ENCODE data around the gene HSPB7. TPM values are rescaled to one million over a fixed set of nuclear protein-coding genes. Genes with fewer than 3 reads are reported as not detected.

The HSPB7 gene
- total and polyA plus RNA-seq, 2 of the 8 experiments (the other 6 are each of a cell fraction or from before 2014, with no cell fraction given) = not detected

DNA sequence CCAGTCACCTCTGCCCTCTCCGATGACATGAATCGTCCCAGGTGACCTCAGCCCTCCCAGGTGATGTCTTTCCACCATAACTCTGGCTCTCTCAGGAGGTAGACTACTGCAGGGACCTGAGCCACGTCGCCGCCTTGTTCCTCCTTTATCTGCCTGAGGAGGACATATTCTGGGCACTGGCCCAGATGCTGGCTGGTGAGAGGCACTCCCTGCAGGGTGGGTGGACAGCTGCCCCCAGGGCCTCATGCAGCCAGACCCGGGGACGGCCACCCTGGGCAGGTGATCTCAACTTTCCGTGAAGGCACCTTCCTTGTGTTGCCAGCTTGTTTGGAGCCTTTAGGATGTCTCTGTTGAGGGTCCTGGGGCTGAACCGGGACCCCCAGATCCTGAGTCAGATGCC is 28.1 kb downstream of the HSPB7 start:
- H3K18ac ChIP-seq (ENCODE audit: extremely low read depth, low read length) = no peak overlapping the region
- no peak overlapping the region for H3K27ac ChIP-seq (ENCODE audit: low read depth, low read length)
- no peak overlapping the region for H2BK15ac ChIP-seq (ENCODE audit: low read length)
- no peak overlapping the region for H3K9ac ChIP-seq (replicated peaks in 1 of 4; ENCODE audit: extremely low read depth in 1 of 4, low read depth in 3 of 4, low read length in 3 of 4)
- no peaks in the 10 kb centered on the region for H3K79me2 ChIP-seq (ENCODE audit: control insufficient read depth in 1 of 2, insufficient read depth in 2 of 2, low read length in 2 of 2)
- no peak overlapping the region for H2AFZ ChIP-seq (ENCODE audit: low read length)
- H3K79me1 ChIP-seq (ENCODE audit: low read depth, low read length) = no peaks in the 10 kb centered on the region
- no peaks in the 10 kb centered on the region for H3K4me1 ChIP-seq (replicated peaks in 1 of 4; ENCODE audit: control insufficient read depth in 3 of 4, insufficient read depth in 4 of 4, low read length in 3 of 4)
- H3K9me3 ChIP-seq (ENCODE audit: insufficient read depth in 2 of 2, low read depth in 1 of 2, low read length in 1 of 2) = no peaks in the 10 kb centered on the region
- no peak overlapping the region for H2BK5ac ChIP-seq (ENCODE audit: low read depth, low read length)
- no peak overlapping the region for H3K4me3 ChIP-seq (ENCODE audit: extremely low read depth in 1 of 4, insufficient read depth in 2 of 4, low read depth in 3 of 4, low read length in 4 of 4)
- H2BK20ac ChIP-seq (ENCODE audit: low read length) = no peak overlapping the region
- ChIA-PET CTCF (ENCODE audit: partially characterized antibody) (interaction anchor here (0.6 to 2.1 kb wide), 3 partner anchors 12 to 198 kb away, joined by 3 to 8 read pairs (median 3); no protein-coding TSS in a partner anchor), POLR2A (ENCODE audit: partially characterized antibody) (no interaction called here)
- H2BK120ac ChIP-seq (replicated peaks; ENCODE audit: low read depth, low read length) = no peak overlapping the region
- H3K56ac ChIP-seq (replicated peaks; ENCODE audit: insufficient read length, low read depth, low read length) = no peak overlapping the region
- H2BK12ac ChIP-seq (ENCODE audit: low read depth, low read length) = no peak overlapping the region
- no peak overlapping the region for H3K14ac ChIP-seq (ENCODE audit: insufficient read length)
- DNase-seq (ENCODE audit: low read depth in 1 of 2, low spot score in 2 of 2) = no peak
- no peak overlapping the region for H2AK5ac ChIP-seq (ENCODE audit: low read depth, low read length)
- H3K23ac ChIP-seq (ENCODE audit: insufficient read length) = no peak overlapping the region
- H3K4ac ChIP-seq (replicated peaks; ENCODE audit: insufficient read length, low read depth, low read length) = no peak overlapping the region
- 87% methylated on average over 9 of the region's 9 CpGs; no CpG with 5 or more reads in 1 of the 2 experiments for WGBS, 2 experiments (ENCODE audit: extremely low coverage in 1 of 2, insufficient coverage in 1 of 2, insufficient read length in 1 of 2, insufficient replicate concordance in 2 of 2, low coverage in 1 of 2, low lambda C conversion rate in 2 of 2, missing lambda C conversion rate in 1 of 2)
- FAIRE-seq = no peak
- H4K91ac ChIP-seq (replicated peaks; ENCODE audit: insufficient read length, low read length) = no peak overlapping the region
- no peak overlapping the region for H4K5ac ChIP-seq (ENCODE audit: insufficient read length, low read depth, low read length)
- no peak overlapping the region for H4K8ac ChIP-seq (ENCODE audit: extremely low read depth, insufficient read depth, low read length)
- H3K23me2 ChIP-seq (ENCODE audit: low read depth, low read length) = no peaks in the 10 kb centered on the region
- H3K36me3 ChIP-seq (ENCODE audit: control insufficient read depth in 2 of 4, insufficient read depth in 4 of 4, low read length in 3 of 4) = no peaks in the 10 kb centered on the region
- H3K27me3 ChIP-seq (replicated peaks in 1 of 4; ENCODE audit: control insufficient read depth in 3 of 4, extremely low read depth in 1 of 4, insufficient read depth in 3 of 4, low read length in 3 of 4) = no peaks in the 10 kb centered on the region
- H4K20me1 ChIP-seq (replicated peaks in 1 of 2; ENCODE audit: control insufficient read depth in 1 of 2, insufficient read depth in 2 of 2, low read length in 2 of 2) = no peaks in the 10 kb centered on the region
- no peak overlapping the region for H3K4me2 ChIP-seq (ENCODE audit: insufficient read depth in 1 of 2, low read depth in 2 of 2, low read length in 2 of 2)
- TF ChIP-seq RAD21 (IDR thresholded peaks at IDR 0.05 in 1 of 2, conservative IDR thresholded peaks at IDR 0.05 in 1 of 2; ENCODE audit: low read depth in 2 of 2, low read length in 2 of 2) (no peak), TCF12 (IDR thresholded peaks at IDR 0.05; ENCODE audit: low read depth, low read length) (no peak), POLR2A (IDR thresholded peaks at IDR 0.05; ENCODE audit: control extremely low read depth in 1 of 2, low read depth in 2 of 2, low read length in 2 of 2) (no peak), TEAD4 (IDR thresholded peaks at IDR 0.05; ENCODE audit: low read depth, low read length) (no peak), SIRT6 (IDR thresholded peaks at IDR 0.05; ENCODE audit: low read length) (no peak), CBX8 (IDR thresholded peaks at IDR 0.05; ENCODE audit: borderline replicate concordance, low read depth, low read length) (no peak), PHF8 (conservative IDR thresholded peaks at IDR 0.05; ENCODE audit: low read depth, low read length) (no peak), EGR1 (IDR thresholded peaks at IDR 0.05; ENCODE audit: borderline replicate concordance, low read depth, low read length) (no peak), SIN3A (conservative IDR thresholded peaks at IDR 0.05 in 1 of 2, IDR thresholded peaks at IDR 0.05 in 1 of 2; ENCODE audit: low read depth in 1 of 2, low read length in 2 of 2) (no peak), SP4 (IDR thresholded peaks at IDR 0.05; ENCODE audit: low read length) (no peak), TAF1 (IDR thresholded peaks at IDR 0.05; ENCODE audit: low read depth, low read length) (no peak), KDM5A (IDR thresholded peaks at IDR 0.05; ENCODE audit: low read length) (no peak), RXRA (IDR thresholded peaks at IDR 0.05; ENCODE audit: insufficient read depth, low read depth, low read length) (no peak), BCL11A (IDR thresholded peaks at IDR 0.05; ENCODE audit: low read depth in 2 of 2, low read length in 2 of 2) (no peak)
- TF ChIP-seq, protein P1, sequence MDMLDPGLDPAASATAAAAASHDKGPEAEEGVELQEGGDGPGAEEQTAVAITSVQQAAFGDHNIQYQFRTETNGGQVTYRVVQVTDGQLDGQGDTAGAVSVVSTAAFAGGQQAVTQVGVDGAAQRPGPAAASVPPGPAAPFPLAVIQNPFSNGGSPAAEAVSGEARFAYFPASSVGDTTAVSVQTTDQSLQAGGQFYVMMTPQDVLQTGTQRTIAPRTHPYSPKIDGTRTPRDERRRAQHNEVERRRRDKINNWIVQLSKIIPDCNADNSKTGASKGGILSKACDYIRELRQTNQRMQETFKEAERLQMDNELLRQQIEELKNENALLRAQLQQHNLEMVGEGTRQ (IDR thresholded peaks at IDR 0.05; ENCODE audit: low read length) = no peak
